Suprapubic skin (tissue), 4 donors: ENCODE data around the gene ERICH3.

Source experiments
- POLR2A ChIP-seq, 2 donors: fragments of 450-650 bp; IDR thresholded peaks; one replicate each; pipeline ENCODE4 v1.6.1; 2017; ENCODE audit warnings: antibody characterized with exemption in 2 of 2, mild to moderate bottlenecking in 2 of 2, moderate library complexity in 2 of 2
- POLR2AphosphoS5 ChIP-seq, 3 donors: sonication (generic); formaldehyde crosslinking; IDR thresholded peaks; one replicate each; pipeline ENCODE4 v1.6.1; 2017; ENCODE audit warnings: antibody characterized with exemption in 3 of 3
- TF ChIP-seq, protein P1 (sequence below), 2 donors: fragments of 200-600 bp in 1 of 2; fragments of 450-650 bp in 1 of 2; sonication (generic) in 1 of 2; IDR thresholded peaks; one replicate each; pipeline ENCODE4 v1.5.1; 2016 to 2019; ENCODE audit warnings: antibody characterized with exemption in 2 of 2, mild to moderate bottlenecking in 1 of 2, moderate library complexity in 1 of 2

GRCh38 chr1:74681001-74681400 lies 7.4 kb upstream of the ERICH3 start:
- TF ChIP-seq, protein P1, sequence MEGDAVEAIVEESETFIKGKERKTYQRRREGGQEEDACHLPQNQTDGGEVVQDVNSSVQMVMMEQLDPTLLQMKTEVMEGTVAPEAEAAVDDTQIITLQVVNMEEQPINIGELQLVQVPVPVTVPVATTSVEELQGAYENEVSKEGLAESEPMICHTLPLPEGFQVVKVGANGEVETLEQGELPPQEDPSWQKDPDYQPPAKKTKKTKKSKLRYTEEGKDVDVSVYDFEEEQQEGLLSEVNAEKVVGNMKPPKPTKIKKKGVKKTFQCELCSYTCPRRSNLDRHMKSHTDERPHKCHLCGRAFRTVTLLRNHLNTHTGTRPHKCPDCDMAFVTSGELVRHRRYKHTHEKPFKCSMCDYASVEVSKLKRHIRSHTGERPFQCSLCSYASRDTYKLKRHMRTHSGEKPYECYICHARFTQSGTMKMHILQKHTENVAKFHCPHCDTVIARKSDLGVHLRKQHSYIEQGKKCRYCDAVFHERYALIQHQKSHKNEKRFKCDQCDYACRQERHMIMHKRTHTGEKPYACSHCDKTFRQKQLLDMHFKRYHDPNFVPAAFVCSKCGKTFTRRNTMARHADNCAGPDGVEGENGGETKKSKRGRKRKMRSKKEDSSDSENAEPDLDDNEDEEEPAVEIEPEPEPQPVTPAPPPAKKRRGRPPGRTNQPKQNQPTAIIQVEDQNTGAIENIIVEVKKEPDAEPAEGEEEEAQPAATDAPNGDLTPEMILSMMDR (IDR thresholded peaks at IDR 0.05): no peak
- TF ChIP-seq POLR2A (IDR thresholded peaks at IDR 0.05) (no peak), POLR2AphosphoS5 (IDR thresholded peaks at IDR 0.05) (no peak)
